K562 (cell line): ENCODE measurements around the gene C5AR2. TPM values are rescaled to one million over a fixed set of nuclear protein-coding genes. Genes with fewer than 3 reads are reported as not detected.

ENCODE experiments used
- ATAC-seq: fragments of 200-7000 bp; cut with Tn5 transposase; 3 replicates; pipeline ENCODE4 v1.9.1; 2020; ENCODE audit warnings: moderate library complexity
- BruUV-seq: library from RNA; stranded (reverse); fragments of 400-500 nt; replicated peaks from 2 replicates; lab custom pipeline; 2021; lab: Mats Ljungman, UMichigan
- CTCF ChIA-PET: fragments of 300-600 bp; formaldehyde crosslinking; extraction: SDS; loops from one replicate; lab custom pipeline; 2021; ENCODE audit warnings: low intra/inter-chr PET ratio; lab: Yijun Ruan, JAX
- POLR2A ChIA-PET: fragments of 300-600, 350-650 bp; sonication (Branson Sonifier 250); formaldehyde crosslinking; extraction: SDS; loops from one replicate; lab custom pipeline; 2021; ENCODE audit warnings: antibody characterized with exemption, inconsistent platforms; lab: Yijun Ruan, JAX
- DNase-seq, 4 experiments: peaks; one replicate each; pipeline versions ENCODE4 v3.0.0 to v3.0.0-alpha.2; 2011 to 2018; ENCODE audit warnings: low spot score in 3 of 4, mixed read lengths in 3 of 4; ENCODE audit errors: extremely low read depth in 1 of 4
- FAIRE-seq: peaks from 2 replicates; lab custom pipeline; 2011; peaks lifted over from hg19 to GRCh38; lab: Jason Lieb, UNC
- H2AFZ ChIP-seq: 2 replicates; pipeline ENCODE4 v1.6.0; 2011; ENCODE audit warnings: low read depth, low read length, control low read depth, inconsistent platforms
- H3K27ac ChIP-seq: fragments of 200-600 bp; 3 replicates; pipeline ENCODE4 v1.8.0; 2011; ENCODE audit warnings: low read depth, mild to moderate bottlenecking, control low read depth, inconsistent platforms, low read length, moderate library complexity, mixed read lengths; ENCODE audit errors: extremely low read depth
- H3K27me3 ChIP-seq, 2 experiments: fragments of 300-600 bp in 1 of 2; 2 replicates in 1 of 2; 3 replicates in 1 of 2; pipeline versions ENCODE4 v1.6.0 to v1.8.0; 2011; ENCODE audit warnings: inconsistent platforms in 2 of 2, low read length in 2 of 2, mild to moderate bottlenecking in 1 of 2, mixed read lengths in 1 of 2, moderate library complexity in 1 of 2; ENCODE audit not compliant: control insufficient read depth in 2 of 2, insufficient read depth in 2 of 2
- H3K36me3 ChIP-seq: fragments of 300-600 bp; 3 replicates; pipeline ENCODE4 v1.8.0; 2011; ENCODE audit warnings: mild to moderate bottlenecking, low read length, inconsistent platforms; ENCODE audit not compliant: control insufficient read depth, insufficient read depth
- H3K4me1 ChIP-seq, 2 experiments: fragments of 200-600 bp in 1 of 2; replicated peaks in 1 of 2; 2 replicates in 1 of 2; 3 replicates in 1 of 2; pipeline versions ENCODE4 v1.5.1 to v1.8.0; 2011; ENCODE audit warnings: inconsistent platforms in 2 of 2, low read length in 2 of 2, mild to moderate bottlenecking in 1 of 2, mixed read lengths in 1 of 2, moderate library complexity in 1 of 2; ENCODE audit not compliant: control insufficient read depth in 2 of 2, insufficient read depth in 2 of 2
- H3K4me2 ChIP-seq: 2 replicates; pipeline ENCODE4 v1.6.1; 2011; ENCODE audit warnings: low read length, control low read depth, inconsistent platforms, mixed read lengths; ENCODE audit not compliant: insufficient read depth
- H3K4me3 ChIP-seq: fragments of 200-600 bp; sonication (generic), shearing (Covaris generic); 2 replicates; pipeline ENCODE4 v1.5.1; 2016; ENCODE audit warnings: control low read depth, inconsistent platforms
- H3K79me2 ChIP-seq: fragments of 200-600 bp; 3 replicates; pipeline ENCODE4 v1.8.0; 2011; ENCODE audit warnings: low read length, inconsistent platforms; ENCODE audit not compliant: control insufficient read depth, insufficient read depth
- H3K9ac ChIP-seq, 2 experiments: 2 replicates each; pipeline versions ENCODE4 v1.6.0 to v1.6.1; 2011; ENCODE audit warnings: low read depth in 2 of 2, low read length in 2 of 2, control low read depth in 1 of 2, inconsistent platforms in 1 of 2, mild to moderate bottlenecking in 1 of 2, mixed read lengths in 1 of 2; ENCODE audit not compliant: insufficient read depth in 1 of 2
- H3K9me1 ChIP-seq: one replicate; pipeline ENCODE4 v1.6.0; 2011; ENCODE audit warnings: inconsistent platforms, mild to moderate bottlenecking, low read length, moderate library complexity; ENCODE audit not compliant: control insufficient read depth, insufficient read depth
- H3K9me3 ChIP-seq: replicated peaks from 2 replicates; pipeline ENCODE4 v1.5.1; 2011; ENCODE audit warnings: low read depth, low read length, inconsistent platforms; ENCODE audit not compliant: control insufficient read depth, insufficient read depth
- H4K20me1 ChIP-seq: replicated peaks from 2 replicates; pipeline ENCODE4 v1.6.1; 2011; ENCODE audit warnings: low read length, inconsistent platforms, mixed read lengths; ENCODE audit not compliant: control insufficient read depth, insufficient read depth
- BRF1 ChIP-seq: IDR thresholded peaks from 3 replicates; pipeline ENCODE4 v1.6.1; 2011; ENCODE audit warnings: borderline replicate concordance, mild to moderate bottlenecking; ENCODE audit not compliant: insufficient read length; ENCODE audit errors: extremely low read depth
- ELK1 ChIP-seq: sonication (generic); formaldehyde crosslinking; IDR thresholded peaks from 2 replicates; pipeline ENCODE4 v1.8.1; 2022; ENCODE audit warnings: missing genetic modification reagents
- FOXJ2 ChIP-seq: fragments of 200-800 bp; sonication (Bioruptor generic); IDR thresholded peaks from 2 replicates; pipeline ENCODE4 v1.6.1; 2016; ENCODE audit warnings: missing genetic modification characterization, missing compliant biosample characterization
- MGA ChIP-seq: fragments of 450-650 bp; IDR thresholded peaks from 2 replicates; pipeline ENCODE4 v1.6.1; 2016; ENCODE audit warnings: mild to moderate bottlenecking, moderate library complexity
- RFX1 ChIP-seq: fragments of 450-650 bp; IDR thresholded peaks from 2 replicates; pipeline ENCODE4 v1.6.1; 2016; ENCODE audit warnings: mild to moderate bottlenecking, moderate library complexity
- ZNF280A ChIP-seq: fragments of 450-650 bp; IDR thresholded peaks from 2 replicates; pipeline ENCODE4 v1.6.1; 2018; ENCODE audit warnings: mild to moderate bottlenecking, low read depth; ENCODE audit not compliant: partially characterized antibody
- WGBS: fragments of 100-300 bp; shearing (Covaris generic); methylation state at CpG from one replicate; pipeline ENCODE4 v1.1.6; 2016; ENCODE audit warnings: low coverage, mixed read lengths; ENCODE audit not compliant: insufficient coverage; ENCODE audit errors: missing lambda C conversion rate; 5-methylcytosine and 5-hydroxymethylcytosine counted together
- in situ Hi-C: fragments of 300-500 bp; cut with MboI; formaldehyde crosslinking; loops from 4 replicates; pipeline ENCODE4 v1.15.0; 2018; ENCODE audit warnings: inconsistent platforms, mixed read lengths
- intact Hi-C: fragments of 100-400 bp; cut with micrococcal nuclease; formaldehyde crosslinking; loops from 2 replicates; pipeline ENCODE4 v1.14.2; 2022
- polyA plus RNA-seq, 8 experiments: library from polyadenylated mRNA; depleted of rRNA in 4 of 8; stranded (reverse) in 5 of 8; unstranded in 3 of 8; fragments of >200 nt; fragmentation: Nextera tagmentation in 2 of 8; fragmentation: Illumina TruSeq in 1 of 8; extraction: Ambion mirVana in 2 of 8; extraction: Trizol in 1 of 8; gene quantifications; 2 replicates each; pipeline versions ENCODE4 v1.2.1 to v1.2.3, GENCODE V29; 2011 to 2014; ENCODE audit warnings: inconsistent platforms in 1 of 8, missing spikeins in 1 of 8
- total RNA-seq, 7 experiments: library from RNA; depleted of rRNA in 6 of 7; stranded (reverse); fragments of >200 nt in 6 of 7; fragmentation: Illumina TruSeq in 2 of 7; extraction: Trizol in 2 of 7; gene quantifications; 2 replicates each; pipeline versions ENCODE4 v1.2.1 to v1.2.3, GENCODE V29; 2011 to 2021; ENCODE audit warnings: low replicate concordance in 1 of 7

Gene C5AR2
- total and polyA plus RNA-seq, 9 of the 15 experiments (the other 6 are each of a cell fraction or from before 2014, with no cell fraction given): 0.01 to 1.1 (median 0.13) TPM

GRCh38 chr19:47323872-47324271, 8.1 kb upstream of the C5AR2 start (continued):
- no peak for TF ChIP-seq RFX1
- TF ChIP-seq BRF1: no peak
- no peak for TF ChIP-seq FOXJ2
- no peak for TF ChIP-seq ELK1
- TF ChIP-seq, all 486 proteins: peak for 0

GRCh38 chr19:47324502-47324901, 7.5 kb upstream of the C5AR2 start:
- H3K9me3 ChIP-seq: no peaks in the 10 kb centered on the region
- no peak overlapping the region for H3K4me2 ChIP-seq
- intact Hi-C loops (no loop called here), in situ Hi-C loops (no loop called here)
- H4K20me1 ChIP-seq: no peaks in the 10 kb centered on the region
- WGBS: 48% methylated on average over 8 of the region's 9 CpGs
- H2AFZ ChIP-seq: peak overlapping the region; percentile 43
- DNase-seq (no peak), FAIRE-seq (peak; percentile 51), ATAC-seq (peak; percentile 72)
- H3K9ac ChIP-seq: no peak overlapping the region
- CTCF ChIA-PET: interaction anchor here (0.8 kb wide), 1 partner anchor 11 kb away, joined by 4 read pairs; no protein-coding TSS in a partner anchor
- POLR2A ChIA-PET: interaction anchor here (0.6 kb wide), 1 partner anchor 12 kb away, joined by 4 read pairs; no protein-coding TSS in a partner anchor
- H3K27ac ChIP-seq: no peak overlapping the region
- H3K36me3 ChIP-seq: no peaks in the 10 kb centered on the region
- H3K27me3 ChIP-seq: no peaks in the 10 kb centered on the region; a peak in 1 of 5 replicates
- BruUV-seq: no TSS peak
- no peaks in the 10 kb centered on the region for H3K79me2 ChIP-seq
- H3K9me1 ChIP-seq: no peaks in the 10 kb centered on the region
- peaks cover 8 to 22% of the 10 kb centered on the region in 2 experiments; a peak in 4 of 5 replicates for H3K4me1 ChIP-seq
- H3K4me3 ChIP-seq: no peak overlapping the region
- TF ChIP-seq MGA (peak; percentile 77), ZNF280A (no peak)
